ENCODE results near the gene DHRS7C.

- TF ChIP-seq POLR2AphosphoS5 (IDR thresholded peaks at IDR 0.05): no peak
- TF ChIP-seq, protein P1, sequence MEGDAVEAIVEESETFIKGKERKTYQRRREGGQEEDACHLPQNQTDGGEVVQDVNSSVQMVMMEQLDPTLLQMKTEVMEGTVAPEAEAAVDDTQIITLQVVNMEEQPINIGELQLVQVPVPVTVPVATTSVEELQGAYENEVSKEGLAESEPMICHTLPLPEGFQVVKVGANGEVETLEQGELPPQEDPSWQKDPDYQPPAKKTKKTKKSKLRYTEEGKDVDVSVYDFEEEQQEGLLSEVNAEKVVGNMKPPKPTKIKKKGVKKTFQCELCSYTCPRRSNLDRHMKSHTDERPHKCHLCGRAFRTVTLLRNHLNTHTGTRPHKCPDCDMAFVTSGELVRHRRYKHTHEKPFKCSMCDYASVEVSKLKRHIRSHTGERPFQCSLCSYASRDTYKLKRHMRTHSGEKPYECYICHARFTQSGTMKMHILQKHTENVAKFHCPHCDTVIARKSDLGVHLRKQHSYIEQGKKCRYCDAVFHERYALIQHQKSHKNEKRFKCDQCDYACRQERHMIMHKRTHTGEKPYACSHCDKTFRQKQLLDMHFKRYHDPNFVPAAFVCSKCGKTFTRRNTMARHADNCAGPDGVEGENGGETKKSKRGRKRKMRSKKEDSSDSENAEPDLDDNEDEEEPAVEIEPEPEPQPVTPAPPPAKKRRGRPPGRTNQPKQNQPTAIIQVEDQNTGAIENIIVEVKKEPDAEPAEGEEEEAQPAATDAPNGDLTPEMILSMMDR (IDR thresholded peaks at IDR 0.05; ENCODE audit: poor library complexity, severe bottlenecking): no peak
- no peak for TF ChIP-seq EZH2 (IDR thresholded peaks at IDR 0.05; ENCODE audit: borderline replicate concordance, insufficient read depth, low read length, poor library complexity, severe bottlenecking)
- TF ChIP-seq MXI1 (conservative IDR thresholded peaks at IDR 0.05; ENCODE audit: poor library complexity, severe bottlenecking): no peak
- no peak for TF ChIP-seq EP300 (conservative IDR thresholded peaks at IDR 0.05; ENCODE audit: poor library complexity, severe bottlenecking)
- TF ChIP-seq RAD21 (conservative IDR thresholded peaks at IDR 0.05): no peak
- no peak for TF ChIP-seq REST (IDR thresholded peaks at IDR 0.05; ENCODE audit: borderline replicate concordance)
- no peak for TF ChIP-seq SMC3 (conservative IDR thresholded peaks at IDR 0.05; ENCODE audit: poor library complexity)
These were observed 10.1 kb upstream of the DHRS7C start for GRCh38 chr17:9801505-9801904.
